Mammary epithelial cell (primary cell): Measurements from ENCODE around the gene ATRNL1.

Experiments
- CTCF ChIP-seq, 2 donors: IDR thresholded peaks in 1 of 2; conservative IDR thresholded peaks in 1 of 2; 2 replicates each; pipeline ENCODE4 v1.5.1; 2011 to 2012; ENCODE audit warnings: inconsistent platforms in 2 of 2, low read length in 2 of 2, mild to moderate bottlenecking in 2 of 2, control low read depth in 1 of 2, low read depth in 1 of 2; ENCODE audit not compliant: insufficient read depth in 1 of 2; ENCODE audit errors: extremely low read depth in 1 of 2
- EZH2 ChIP-seq: IDR thresholded peaks from 2 replicates; pipeline ENCODE4 v1.6.1; 2012; ENCODE audit warnings: low read length, inconsistent platforms, borderline replicate concordance

GRCh38 chr10:115214829-115215228, 121.7 kb downstream of the ATRNL1 start:
- TF ChIP-seq EZH2 (no peak), CTCF (conservative IDR thresholded peaks at IDR 0.05 in 1 of 2, IDR thresholded peaks at IDR 0.05 in 1 of 2; ENCODE audit: extremely low read depth in 1 of 2, insufficient read depth in 1 of 2, low read depth in 1 of 2, low read length in 2 of 2) (no peak)
